GM19468 (cell line): ENCODE results near the gene CLASP1.
"Not testable (repeated sequence)": the region's sequence is repeated elsewhere in the genome, so short reads cannot be mapped to it uniquely, and the experiment has no call there.

Source experiments
- ATAC-seq: cut with Tn5 transposase; IDR thresholded peaks from one replicate; pipeline ENCODE4 v1.9.1; 2021; ENCODE audit warnings: mild to moderate bottlenecking, moderate library complexity, moderate number of reproducible peaks; ENCODE audit not compliant: unreplicated experiment; ENCODE audit errors: extremely low read depth

The CLASP1 gene

GRCh38 chr2:121450301-121450700 lies 199.0 kb downstream of the CLASP1 start:
- no peak for ATAC-seq

- no peak for ATAC-seq
These were observed 202.5 kb downstream of the CLASP1 start for GRCh38 chr2:121446647-121447241.

- no peak for ATAC-seq
These were observed 206.4 kb downstream of the CLASP1 start for GRCh38 chr2:121442889-121443288.

GRCh38 chr2:121438290-121438689 lies 211.0 kb downstream of the CLASP1 start:
- ATAC-seq, result not testable (repeated sequence)

GRCh38 chr2:121436918-121437317 lies 212.3 kb downstream of the CLASP1 start:
- no peak for ATAC-seq

GRCh38 chr2:121435790-121436189 lies 213.5 kb downstream of the CLASP1 start:
- ATAC-seq, result no peak

- ATAC-seq, result no peak
These were observed 218.0 kb downstream of the CLASP1 start for GRCh38 chr2:121431214-121431613.

- no peak for ATAC-seq
These were observed 219.2 kb downstream of the CLASP1 start for GRCh38 chr2:121429927-121430520.

GRCh38 chr2:121429119-121429903 lies 220.0 kb downstream of the CLASP1 start:
- ATAC-seq, result no peak

GRCh38 chr2:121427187-121427689 lies 222.0 kb downstream of the CLASP1 start:
- ATAC-seq, result no peak

GRCh38 chr2:121420486-121420885 lies 228.8 kb downstream of the CLASP1 start:
- ATAC-seq, result no peak

GRCh38 chr2:121419081-121419699 lies 230.1 kb downstream of the CLASP1 start:
- ATAC-seq, result no peak

- no peak for ATAC-seq
These were observed 230.7 kb downstream of the CLASP1 start for GRCh38 chr2:121418494-121419058.

- ATAC-seq, result no peak
These were observed 231.4 kb downstream of the CLASP1 start for GRCh38 chr2:121417826-121418225.

- ATAC-seq, result no peak
These were observed 233.5 kb downstream of the CLASP1 start for GRCh38 chr2:121415727-121416126.

- ATAC-seq, result no peak
These were observed 236.9 kb downstream of the CLASP1 start for GRCh38 chr2:121412349-121412748.

GRCh38 chr2:121409966-121410365 lies 239.3 kb downstream of the CLASP1 start:
- no peak for ATAC-seq

- no peak for ATAC-seq
These were observed 239.9 kb downstream of the CLASP1 start for GRCh38 chr2:121409388-121409787.

- ATAC-seq, result no peak
These were observed 240.6 kb downstream of the CLASP1 start for GRCh38 chr2:121408641-121409040.

- ATAC-seq, result no peak
These were observed 244.0 kb downstream of the CLASP1 start for GRCh38 chr2:121405233-121405632.
